ENCODE measurements around the gene BTBD10. TPM values are rescaled to one million over a fixed set of nuclear protein-coding genes. Genes with fewer than 3 reads are reported as not detected.

BTBD10 gene
- total and polyA plus RNA-seq, 2 experiments from 2014 or later, result 21.3 to 44.1 TPM

DNA sequence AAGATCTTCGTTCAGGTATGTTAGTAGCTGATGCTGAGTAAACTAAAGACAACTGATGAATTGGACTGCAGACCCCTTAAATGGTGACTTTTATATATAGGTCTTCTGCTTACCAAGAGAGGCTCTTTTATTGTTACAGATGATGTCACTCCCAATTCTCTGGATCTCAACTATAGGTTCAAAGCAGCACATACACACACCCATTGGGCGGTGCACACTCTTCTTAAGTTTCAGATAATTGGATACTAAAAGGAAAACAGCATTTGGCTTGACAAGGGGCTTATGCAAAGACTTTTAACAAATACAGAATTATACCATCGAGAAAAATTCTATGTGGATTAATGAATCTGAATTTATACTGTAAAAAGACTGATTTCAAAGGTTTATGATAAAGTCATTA lies 32.9 kb upstream of the BTBD10 start, which contains the start of gene PTH:
PTH (minus strand) TSS at position 69 of the 400 bp plus-strand sequence. CDS start 3,142 bp downstream, outside the sequence.
- H3K36me3 ChIP-seq (replicated peaks; ENCODE audit: insufficient read depth, low read depth), result no peaks in the 10 kb centered on the region
- no peaks in the 10 kb centered on the region for H3K9me3 ChIP-seq (ENCODE audit: low read depth)
- H3K4me2 ChIP-seq, result no peak within 1 kb of the TSS
- H3K79me2 ChIP-seq, result no peaks in the 10 kb centered on the region
- H4K20me1 ChIP-seq (ENCODE audit: insufficient read depth, poor library complexity, severe bottlenecking), result no peaks in the 10 kb centered on the region
- no peak within 1 kb of the TSS for H3K4me3 ChIP-seq
- DNase-seq (ENCODE audit: low spot score), result no peak
- H2AFZ ChIP-seq, result no peak within 1 kb of the TSS
- H3K27me3 ChIP-seq, result no peaks in the 10 kb centered on the region
- no peaks in the 10 kb centered on the region for H3K9me2 ChIP-seq (replicated peaks; ENCODE audit: insufficient read depth)
- TF ChIP-seq EZH2phosphoT487 (IDR thresholded peaks at IDR 0.05; ENCODE audit: low read depth, severe bottlenecking, unreplicated experiment) (no peak), EZH2 (IDR thresholded peaks at IDR 0.05; ENCODE audit: borderline replicate concordance) (no peak)
- TF ChIP-seq, protein P1, sequence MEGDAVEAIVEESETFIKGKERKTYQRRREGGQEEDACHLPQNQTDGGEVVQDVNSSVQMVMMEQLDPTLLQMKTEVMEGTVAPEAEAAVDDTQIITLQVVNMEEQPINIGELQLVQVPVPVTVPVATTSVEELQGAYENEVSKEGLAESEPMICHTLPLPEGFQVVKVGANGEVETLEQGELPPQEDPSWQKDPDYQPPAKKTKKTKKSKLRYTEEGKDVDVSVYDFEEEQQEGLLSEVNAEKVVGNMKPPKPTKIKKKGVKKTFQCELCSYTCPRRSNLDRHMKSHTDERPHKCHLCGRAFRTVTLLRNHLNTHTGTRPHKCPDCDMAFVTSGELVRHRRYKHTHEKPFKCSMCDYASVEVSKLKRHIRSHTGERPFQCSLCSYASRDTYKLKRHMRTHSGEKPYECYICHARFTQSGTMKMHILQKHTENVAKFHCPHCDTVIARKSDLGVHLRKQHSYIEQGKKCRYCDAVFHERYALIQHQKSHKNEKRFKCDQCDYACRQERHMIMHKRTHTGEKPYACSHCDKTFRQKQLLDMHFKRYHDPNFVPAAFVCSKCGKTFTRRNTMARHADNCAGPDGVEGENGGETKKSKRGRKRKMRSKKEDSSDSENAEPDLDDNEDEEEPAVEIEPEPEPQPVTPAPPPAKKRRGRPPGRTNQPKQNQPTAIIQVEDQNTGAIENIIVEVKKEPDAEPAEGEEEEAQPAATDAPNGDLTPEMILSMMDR (IDR thresholded peaks at IDR 0.05; ENCODE audit: poor library complexity), result no peak
- H3K4me1 ChIP-seq (ENCODE audit: insufficient read depth), result no peaks in the 10 kb centered on the region
- 86% methylated on average over 3 of the region's 3 CpGs for WGBS (ENCODE audit: low lambda C conversion rate, missing lambda C conversion rate)
- H3K27ac ChIP-seq, result no peak within 1 kb of the TSS

DNA sequence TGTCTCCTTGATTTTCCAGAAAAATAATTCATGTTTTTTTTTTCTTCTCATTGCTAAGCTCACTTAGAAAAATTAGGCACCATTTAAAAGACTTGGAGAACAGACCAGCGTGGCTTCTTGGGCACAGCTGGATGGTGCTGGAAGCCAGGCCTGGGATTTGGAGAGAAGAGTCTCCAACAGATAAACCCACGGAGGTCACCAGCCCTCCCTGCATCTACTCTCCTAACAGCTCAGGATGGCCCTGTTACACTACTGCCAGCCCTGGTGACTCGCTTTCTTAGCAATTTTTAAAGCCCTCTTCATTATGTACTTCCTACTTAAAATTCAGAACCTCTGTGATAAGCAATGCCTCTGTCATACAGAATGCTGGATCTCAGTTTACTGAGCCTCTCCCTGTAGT lies 31.0 kb upstream of the BTBD10 start:
- Histone ChIP-seq H3K4me2 (no peak overlapping the region), H3K27ac (no peak overlapping the region)

DNA sequence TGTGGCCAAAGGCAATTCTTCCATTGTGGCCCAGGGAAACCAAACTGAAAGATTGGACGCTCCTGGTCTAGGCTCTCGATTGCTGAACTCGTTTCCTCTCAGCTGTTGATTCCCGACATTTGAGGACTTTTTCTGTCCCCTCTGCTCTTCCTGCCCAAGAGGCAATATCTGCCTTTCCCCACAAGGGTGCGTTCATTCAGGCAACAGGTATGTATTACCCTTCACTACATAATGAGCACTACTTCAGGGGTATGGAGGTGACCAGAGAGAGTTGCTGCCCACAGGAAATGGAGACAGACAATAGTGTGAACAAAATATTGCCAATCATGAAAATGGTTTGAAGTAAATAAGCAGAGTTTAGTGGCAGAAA lies 24.6 kb upstream of the BTBD10 start:
- H3K4me1 ChIP-seq (ENCODE audit: insufficient read depth), result no peaks in the 10 kb centered on the region
- no peaks in the 10 kb centered on the region for H3K36me3 ChIP-seq (replicated peaks; ENCODE audit: insufficient read depth, low read depth)
- no peak for DNase-seq (ENCODE audit: low spot score)
- 69% methylated on average over 5 of the region's 5 CpGs for WGBS (ENCODE audit: low lambda C conversion rate, missing lambda C conversion rate)
- TF ChIP-seq, protein P1 (IDR thresholded peaks at IDR 0.05; ENCODE audit: poor library complexity), result peak; percentile 21
- no peak for TF ChIP-seq EZH2phosphoT487 (IDR thresholded peaks at IDR 0.05; ENCODE audit: low read depth, severe bottlenecking, unreplicated experiment)
- H3K27me3 ChIP-seq, result no peaks in the 10 kb centered on the region
- no peak overlapping the region for H3K4me3 ChIP-seq
- no peak overlapping the region for H3K27ac ChIP-seq
- no peaks in the 10 kb centered on the region for H3K79me2 ChIP-seq
- no peaks in the 10 kb centered on the region for H3K9me2 ChIP-seq (replicated peaks; ENCODE audit: insufficient read depth)
- no peaks in the 10 kb centered on the region for H3K9me3 ChIP-seq (ENCODE audit: low read depth)
- no peak overlapping the region for H2AFZ ChIP-seq
- H4K20me1 ChIP-seq (ENCODE audit: insufficient read depth, poor library complexity, severe bottlenecking), result no peaks in the 10 kb centered on the region
- peak overlapping the region; percentile 44 for H3K4me2 ChIP-seq

More for the DNA sequence above, 31.0 kb upstream of the BTBD10 start:
- no peaks in the 10 kb centered on the region for H3K9me2 ChIP-seq (replicated peaks; ENCODE audit: insufficient read depth)
- no peak for DNase-seq (ENCODE audit: low spot score)
- H3K4me3 ChIP-seq, result no peak overlapping the region
- no peaks in the 10 kb centered on the region for H3K4me1 ChIP-seq (ENCODE audit: insufficient read depth)
- TF ChIP-seq EZH2 (IDR thresholded peaks at IDR 0.05; ENCODE audit: borderline replicate concordance), result no peak
- TF ChIP-seq, protein P1 (IDR thresholded peaks at IDR 0.05; ENCODE audit: poor library complexity), result no peak
- TF ChIP-seq EZH2phosphoT487 (IDR thresholded peaks at IDR 0.05; ENCODE audit: low read depth, severe bottlenecking, unreplicated experiment), result no peak
- H4K20me1 ChIP-seq (ENCODE audit: insufficient read depth, poor library complexity, severe bottlenecking), result no peaks in the 10 kb centered on the region
- no peak overlapping the region for H2AFZ ChIP-seq
- H3K27me3 ChIP-seq, result no peaks in the 10 kb centered on the region
- WGBS (ENCODE audit: low lambda C conversion rate, missing lambda C conversion rate), result 44% methylated on average over 3 of the region's 3 CpGs
- no peaks in the 10 kb centered on the region for H3K9me3 ChIP-seq (ENCODE audit: low read depth)
- H3K79me2 ChIP-seq, result no peaks in the 10 kb centered on the region
- no peaks in the 10 kb centered on the region for H3K36me3 ChIP-seq (replicated peaks; ENCODE audit: insufficient read depth, low read depth)
